Naive thymus-derived CD4-positive, alpha-beta T cell (primary cell): ENCODE measurements around the gene ERGIC3. TPM values are rescaled to one million over a fixed set of nuclear protein-coding genes. Genes with fewer than 3 reads are reported as not detected.

ENCODE experiments used
- ATAC-seq: fragments of 150-1000 bp; cut with Tn5 transposase; 2 replicates; pipeline ENCODE4 v1.10.0; 2021; ENCODE audit warnings: mild to moderate bottlenecking, moderate library complexity
- CTCF ChIA-PET: fragments of 350-600 bp; sonication (Branson Sonifier 250); formaldehyde crosslinking; loops from one replicate; lab custom pipeline; 2021; ENCODE audit warnings: antibody characterized with exemption; lab: Charles Lee
- POLR2A ChIA-PET: fragments of 350-600 bp; sonication (Branson Sonifier 250); formaldehyde crosslinking; loops from one replicate; lab custom pipeline; 2021; ENCODE audit warnings: antibody characterized with exemption, inconsistent platforms; lab: Charles Lee
- DNase-seq, 9 donors: peaks; one replicate each; pipeline versions ENCODE4 v3.0.0 to v3.0.0-alpha.2; 2020 to 2022; ENCODE audit warnings: mixed read lengths in 1 of 9
- H3K27ac ChIP-seq: one replicate; pipeline ENCODE4 v1.7.0; 2013; ENCODE audit warnings: mild to moderate bottlenecking, low read depth, low read length, moderate library complexity
- H3K27me3 ChIP-seq, 2 donors: one replicate each; pipeline ENCODE4 v1.7.0; 2013; ENCODE audit warnings: low read length in 2 of 2, mild to moderate bottlenecking in 2 of 2, moderate library complexity in 2 of 2; ENCODE audit not compliant: control insufficient read depth in 2 of 2, insufficient read depth in 2 of 2
- H3K36me3 ChIP-seq, 3 experiments: 1 replicate in 2 of 3; 2 replicates in 1 of 3; pipeline ENCODE4 v1.7.0; 2013; ENCODE audit warnings: low read length in 3 of 3, mild to moderate bottlenecking in 3 of 3, moderate library complexity in 1 of 3; ENCODE audit not compliant: insufficient read depth in 3 of 3, control insufficient read depth in 2 of 3
- H3K4me1 ChIP-seq, 2 donors: one replicate each; pipeline ENCODE4 v1.7.0; 2013; ENCODE audit warnings: low read length in 2 of 2, mild to moderate bottlenecking in 2 of 2, moderate library complexity in 1 of 2; ENCODE audit not compliant: control insufficient read depth in 2 of 2, insufficient read depth in 2 of 2
- H3K4me3 ChIP-seq: 2 replicates; pipeline ENCODE4 v1.7.0; 2013; ENCODE audit warnings: mild to moderate bottlenecking, low read length
- H3K9me3 ChIP-seq, 3 experiments: 1 replicate in 2 of 3; 2 replicates in 1 of 3; pipeline ENCODE4 v1.7.0; 2013; ENCODE audit warnings: low read length in 3 of 3; ENCODE audit not compliant: control insufficient read depth in 2 of 3
- H3K27ac Mint-ChIP-seq, 9 donors: one replicate each; pipeline ENCODE4 v1.8.0; 2020 to 2022; ENCODE audit warnings: mixed read lengths in 9 of 9, mild to moderate bottlenecking in 8 of 9, moderate library complexity in 5 of 9, inconsistent platforms in 2 of 9
- H3K27me3 Mint-ChIP-seq, 5 donors: one replicate each; pipeline ENCODE4 v1.8.0; 2021 to 2022; ENCODE audit warnings: mixed read lengths in 5 of 5, mild to moderate bottlenecking in 1 of 5
- H3K36me3 Mint-ChIP-seq, 5 donors: one replicate each; pipeline ENCODE4 v1.8.0; 2020 to 2022; ENCODE audit warnings: mixed read lengths in 5 of 5, mild to moderate bottlenecking in 3 of 5, inconsistent platforms in 1 of 5
- H3K4me1 Mint-ChIP-seq, 7 donors: one replicate each; pipeline ENCODE4 v1.8.0; 2020 to 2022; ENCODE audit warnings: mixed read lengths in 7 of 7, mild to moderate bottlenecking in 3 of 7, inconsistent platforms in 1 of 7
- H3K4me3 Mint-ChIP-seq, 10 donors: one replicate each; pipeline ENCODE4 v1.8.0; 2020 to 2022; ENCODE audit warnings: mild to moderate bottlenecking in 10 of 10, mixed read lengths in 10 of 10, moderate library complexity in 6 of 10, inconsistent platforms in 2 of 10
- H3K9me3 Mint-ChIP-seq, 11 donors: one replicate each; pipeline ENCODE4 v1.8.0; 2020 to 2022; ENCODE audit warnings: mixed read lengths in 11 of 11, mild to moderate bottlenecking in 4 of 11, inconsistent platforms in 1 of 11, moderate library complexity in 1 of 11
- intact Hi-C, 2 donors: fragments of 100-400 bp; cut with micrococcal nuclease; formaldehyde crosslinking; loops; one replicate each; pipeline ENCODE4 v1.15.1; 2023
- polyA plus RNA-seq, 2 donors: library from polyadenylated mRNA; unstranded; fragments of 300-500 nt; fragmentation: Illumina TruSeq; gene quantifications; one replicate each; pipeline ENCODE4 v1.2.3, GENCODE V29; 2021
- total RNA-seq, 6 experiments: library from RNA in 5 of 6; stranded (reverse) in 5 of 6; gene quantifications; 1 replicate in 5 of 6; 2 replicates in 1 of 6; pipeline ENCODE4 v1.2.3 and lab custom pipeline; 2021 to 2026

The ERGIC3 gene
- total and polyA plus RNA-seq, 7 experiments from 2014 or later: 135 to 158 (median 148) TPM

DNA sequence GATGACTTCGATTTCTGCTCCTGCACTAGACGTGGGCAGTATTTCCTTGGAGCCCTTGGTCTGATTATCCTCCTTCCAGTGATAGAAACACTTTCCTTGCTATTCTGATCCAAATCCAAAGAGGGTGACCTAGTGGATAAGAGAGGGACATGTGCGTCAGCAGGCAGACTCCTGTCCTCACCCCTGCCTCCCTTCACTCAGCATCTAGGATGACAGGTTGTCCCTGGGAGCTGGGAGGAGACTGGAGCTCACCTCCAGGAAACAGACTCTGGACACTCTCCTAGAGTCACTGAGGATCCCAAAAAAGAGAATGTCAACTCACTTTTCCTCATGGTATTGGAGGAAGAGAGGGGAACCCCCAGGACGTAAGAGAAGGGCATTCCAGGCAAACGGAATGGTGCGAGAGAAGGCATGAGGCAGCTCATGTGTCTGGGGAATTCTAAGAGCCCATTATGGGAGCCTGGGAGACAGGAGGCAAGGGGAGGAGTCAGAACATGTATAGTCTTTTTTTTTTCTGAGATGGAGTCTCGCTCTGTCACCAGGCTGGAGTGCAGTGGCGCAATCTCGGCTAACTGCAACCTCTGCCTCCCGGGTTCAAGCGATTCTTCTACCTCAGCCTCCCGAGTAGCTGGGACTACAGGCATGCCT lies 14.6 kb upstream of the ERGIC3 start:
- Mint-ChIP-seq H3K27ac (peak overlapping the region in 1 of 9 donors; percentile 53), H3K27me3 (no peaks in the 10 kb centered on the region), H3K4me1 (peaks cover 0 to 2% (median 0%) of the 10 kb centered on the region in 7 donors), H3K36me3 (no peaks in the 10 kb centered on the region), H3K4me3 (no peak overlapping the region), H3K9me3 (no peaks in the 10 kb centered on the region)
- no peaks in the 10 kb centered on the region for H3K4me1 ChIP-seq
- ATAC-seq: no peak
- H3K36me3 ChIP-seq: no peaks in the 10 kb centered on the region
- intact Hi-C loops: no loop called here
- DNase-seq: no peak
- H3K9me3 ChIP-seq: no peaks in the 10 kb centered on the region
- H3K27ac ChIP-seq: no peak overlapping the region
- CTCF ChIA-PET: interaction anchor here (0.6 kb wide), 1 partner anchor 64 kb away, joined by 5 read pairs; no protein-coding TSS in a partner anchor
- no peak overlapping the region for H3K4me3 ChIP-seq
- no peaks in the 10 kb centered on the region for H3K27me3 ChIP-seq
- POLR2A ChIA-PET: interaction anchor here (0.6 kb wide), 1 partner anchor 217 kb away, joined by 4 read pairs; no protein-coding TSS in a partner anchor

GRCh38 chr20:35529552-35529951 lies 12.3 kb upstream of the ERGIC3 start, which contains the start of gene C20orf173:
Gene C20orf173 (minus strand): TSS chr20:35529652. CDS start chr20:35529373, 279 bp downstream.
- Mint-ChIP-seq H3K27me3 (no peaks in the 10 kb centered on the region), H3K4me1 (peaks cover 0 to 2% (median 0%) of the 10 kb centered on the region in 7 donors), H3K27ac (no peak within 1 kb of the TSS), H3K9me3 (no peaks in the 10 kb centered on the region), H3K4me3 (no peak within 1 kb of the TSS), H3K36me3 (no peaks in the 10 kb centered on the region)
- H3K27ac ChIP-seq: no peak within 1 kb of the TSS
- ATAC-seq: no peak
- no peaks in the 10 kb centered on the region for H3K9me3 ChIP-seq
- intact Hi-C loops: no loop called here
- H3K36me3 ChIP-seq: no peaks in the 10 kb centered on the region
- POLR2A ChIA-PET: no interaction called here
- CTCF ChIA-PET: interaction anchor here (0.7 kb wide), 2 partner anchors 14 to 92 kb away, joined by 3 read pairs; no protein-coding TSS in a partner anchor
- no peak for DNase-seq
- H3K27me3 ChIP-seq: no peaks in the 10 kb centered on the region
- H3K4me3 ChIP-seq: no peak within 1 kb of the TSS
- H3K4me1 ChIP-seq: no peaks in the 10 kb centered on the region

GRCh38 chr20:35539756-35540212 lies 2.1 kb upstream of the ERGIC3 start:
- Mint-ChIP-seq H3K4me3 (peak overlapping the region in 1 of 10 donors; percentile 43), H3K27me3 (peaks cover 0 to 5% (median 0%) of the 10 kb centered on the region in 5 donors), H3K27ac (no peak overlapping the region), H3K36me3 (peaks cover 0 to 7% (median 5%) of the 10 kb centered on the region in 5 donors), H3K9me3 (no peaks in the 10 kb centered on the region), H3K4me1 (peaks cover 9 to 32% (median 23%) of the 10 kb centered on the region in 7 donors)
- Histone ChIP-seq H3K27ac (no peak overlapping the region), H3K9me3 (no peaks in the 10 kb centered on the region), H3K27me3 (no peaks in the 10 kb centered on the region), H3K36me3 (peaks cover 0 to 8% (median 0%) of the 10 kb centered on the region in 3 experiments), H3K4me1 (peaks cover 11 to 12% of the 10 kb centered on the region in 2 donors), H3K4me3 (no peak overlapping the region)
- DNase-seq (peak in 1 of 9 donors; percentile 19), ATAC-seq (no peak)
- CTCF ChIA-PET: no interaction called here
- intact Hi-C loops: loop anchor here (5.0 kb wide), 6 partner anchors 47 to 1237 kb away; partner anchors contain the start of genes AHCY (in 1 of the 2), GSS (in 1 of the 2), MYH7B (in 1 of the 2) and PHF20 (in 1 of the 2)
- POLR2A ChIA-PET: interaction anchor here (1.5 kb wide), 1 partner anchor 84 kb away, joined by 3 read pairs; the partner anchor contains the start of gene CEP250

DNA sequence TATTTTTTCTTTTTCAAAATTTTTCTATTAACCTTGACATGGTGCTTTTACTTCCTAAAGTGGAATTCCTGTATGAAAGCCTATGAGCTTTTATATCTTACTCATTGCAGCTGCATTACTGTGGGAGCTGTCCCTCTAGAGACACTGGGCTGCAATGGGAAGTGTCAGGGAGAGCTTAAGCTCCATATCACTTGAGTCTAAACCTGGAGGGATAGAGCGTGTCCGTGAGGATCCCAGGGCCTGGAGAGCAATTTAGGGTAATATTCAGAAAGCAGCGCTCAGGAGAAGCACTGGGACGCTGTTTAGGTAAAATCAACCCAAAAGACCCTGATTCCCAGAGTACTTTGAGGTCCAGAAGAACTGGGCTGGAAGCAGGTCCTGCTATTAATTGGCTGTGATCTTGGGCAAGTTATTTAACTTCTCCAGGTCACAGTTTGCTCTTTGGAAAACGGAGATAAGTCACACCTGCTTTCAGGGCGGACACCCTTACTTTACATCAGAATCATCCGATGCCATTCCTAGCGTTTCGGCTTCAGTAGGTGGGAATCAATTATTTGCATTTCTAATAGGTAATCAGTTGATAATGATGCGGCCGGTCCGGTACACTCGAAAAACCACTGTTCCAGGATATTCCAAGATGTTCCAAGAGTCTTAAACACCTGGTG lies 628 bp upstream of the ERGIC3 start:
- Mint-ChIP-seq H3K27me3 (peaks cover 0 to under 1% (median 0%) of the 10 kb centered on the region in 5 donors), H3K36me3 (peaks cover 0 to 7% (median 5%) of the 10 kb centered on the region in 5 donors), H3K9me3 (no peaks in the 10 kb centered on the region), H3K27ac (peak overlapping the region; percentile 82 to 96 (median 91)), H3K4me3 (peak overlapping the region; percentile 88 to 92 (median 91)), H3K4me1 (peaks cover 9 to 32% (median 23%) of the 10 kb centered on the region in 7 donors)
- Histone ChIP-seq H3K36me3 (peaks cover 0 to 17% (median 0%) of the 10 kb centered on the region in 3 experiments), H3K27me3 (no peaks in the 10 kb centered on the region), H3K27ac (peak overlapping the region; percentile 77), H3K9me3 (no peaks in the 10 kb centered on the region), H3K4me1 (peaks cover 11 to 12% of the 10 kb centered on the region in 2 donors), H3K4me3 (peak overlapping the region; percentile 82)
- ATAC-seq (no peak), DNase-seq (no peak)
- POLR2A ChIA-PET: interaction anchor here (0.6 to 1.9 kb wide), 7 partner anchors 51 to 586 kb away, joined by 3 to 10 read pairs (median 5); partner anchors contain the start of genes CEP250, RBM39 and SCAND1
- CTCF ChIA-PET: interaction anchor here (0.7 to 0.8 kb wide), 2 partner anchors 55 to 79 kb away, joined by 3 read pairs; no protein-coding TSS in a partner anchor
- intact Hi-C loops: loop anchor here (1.0 to 5.0 kb wide), 10 partner anchors 49 to 1239 kb away; partner anchors contain the start of genes AHCY (in 1 of the 2), CEP250 (in 1 of the 2), GSS (in 1 of the 2) and MYH7B (in 1 of the 2)

DNA sequence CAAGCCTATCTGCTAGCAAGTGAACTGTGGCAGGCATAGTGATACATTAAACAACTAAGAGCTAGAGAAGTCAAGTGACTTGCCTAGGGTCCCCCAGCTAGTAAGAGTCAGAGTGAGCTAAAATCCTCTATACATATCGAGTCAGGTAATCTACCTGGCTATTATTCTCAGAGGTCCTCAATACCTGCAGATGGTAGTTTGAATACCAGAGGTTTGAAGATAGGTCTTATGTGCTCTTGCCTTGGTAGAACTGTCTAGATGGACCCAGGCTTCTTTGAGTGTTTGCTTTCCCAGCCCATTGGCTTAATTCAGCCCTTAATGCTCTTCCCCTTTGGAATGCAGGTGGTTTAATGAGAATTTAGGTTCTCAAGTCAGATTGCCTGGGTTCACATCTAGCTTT lies 1.1 kb downstream of the ERGIC3 start:
- Mint-ChIP-seq H3K9me3 (no peaks in the 10 kb centered on the region), H3K27me3 (no peaks in the 10 kb centered on the region), H3K27ac (peak overlapping the region in 8 of 9 donors; percentile 82 to 96 (median 90)), H3K36me3 (peaks cover 0 to 7% (median 5%) of the 10 kb centered on the region in 5 donors), H3K4me1 (peaks cover 9 to 32% (median 23%) of the 10 kb centered on the region in 7 donors), H3K4me3 (peak overlapping the region; percentile 88 to 92 (median 91))
- no peaks in the 10 kb centered on the region for H3K9me3 ChIP-seq
- H3K36me3 ChIP-seq: peaks cover 0 to 32% (median 0%) of the 10 kb centered on the region in 3 experiments
- ChIA-PET POLR2A (interaction anchor here (0.6 to 1.9 kb wide), 4 partner anchors 8 to 411 kb away, joined by 4 to 7 read pairs (median 6); partner anchors contain the start of genes CPNE1, RBM12 and SCAND1), CTCF (interaction anchor here (0.6 to 2.1 kb wide), 2 partner anchors 76 to 301 kb away, joined by 4 to 6 read pairs; no protein-coding TSS in a partner anchor)
- ATAC-seq: no peak
- no peaks in the 10 kb centered on the region for H3K27me3 ChIP-seq
- peak in 1 of 9 donors; percentile 0 for DNase-seq
- intact Hi-C loops: loop anchor here (1.0 to 5.0 kb wide), 12 partner anchors 51 to 1241 kb away; partner anchors contain the start of genes SCAND1 (in 2 of the 2), AHCY (in 1 of the 2), CPNE1 (in 1 of the 2) and GSS (in 1 of the 2)
- peaks cover 11 to 12% of the 10 kb centered on the region in 2 donors for H3K4me1 ChIP-seq
- H3K4me3 ChIP-seq: no peak overlapping the region
- peak overlapping the region; percentile 77 for H3K27ac ChIP-seq
